ENCODE measurements around the gene LRIT3.

DNA sequence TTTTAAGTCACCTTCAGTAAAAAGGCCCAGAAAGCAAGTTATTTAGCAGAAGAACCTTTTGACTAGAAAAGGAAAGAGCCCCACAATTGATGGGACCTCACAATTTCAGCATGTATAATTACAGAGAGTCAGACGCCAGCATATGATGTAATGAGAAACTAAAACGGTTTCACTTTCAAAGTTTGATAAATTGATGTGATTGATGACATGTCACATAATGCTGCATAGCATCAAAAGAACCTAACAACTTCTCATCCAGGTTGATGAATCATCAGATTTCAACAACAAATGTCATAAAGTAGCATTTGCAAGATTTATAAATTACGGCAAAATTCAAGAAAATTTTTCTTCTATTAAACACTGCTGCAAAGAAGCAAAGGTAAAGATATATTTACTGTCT is 36.2 kb upstream of the LRIT3 start:
- TF ChIP-seq CTCF (IDR thresholded peaks at IDR 0.05): no peak
- no peak for TF ChIP-seq POLR2A (IDR thresholded peaks at IDR 0.05)
